Measurements from ENCODE around the gene NEFH.

The NEFH gene

GRCh38 chr22:29476116-29476515, 3.9 kb upstream of the NEFH start:
- Histone ChIP-seq H3K9me3 (no peaks in the 10 kb centered on the region), H3K4me1 (ENCODE audit: control insufficient read depth in 1 of 2, insufficient read depth in 1 of 2, low read depth in 1 of 2, low read length in 1 of 2) (peaks cover 6 to 10% of the 10 kb centered on the region in 2 experiments), H3K36me3 (no peaks in the 10 kb centered on the region), H3K27me3 (peaks cover 73% of the 10 kb centered on the region), H3K4me3 (ENCODE audit: low read depth in 1 of 2, low read length in 1 of 2) (no peak overlapping the region), H3K27ac (no peak overlapping the region)
- TF ChIP-seq CTCF (IDR thresholded peaks at IDR 0.05): no peak

GRCh38 chr22:29477723-29478318, 2.2 kb upstream of the NEFH start:
- Histone ChIP-seq H3K9me3 (no peaks in the 10 kb centered on the region), H3K4me3 (ENCODE audit: low read depth in 1 of 2, low read length in 1 of 2) (no peak overlapping the region), H3K36me3 (no peaks in the 10 kb centered on the region), H3K4me1 (ENCODE audit: control insufficient read depth in 1 of 2, insufficient read depth in 1 of 2, low read depth in 1 of 2, low read length in 1 of 2) (peaks cover 7 to 10% of the 10 kb centered on the region in 2 experiments), H3K27me3 (peaks cover 77% of the 10 kb centered on the region), H3K27ac (no peak overlapping the region)
- no peak for TF ChIP-seq CTCF (IDR thresholded peaks at IDR 0.05)

- no peak overlapping the region for H3K4me3 ChIP-seq (ENCODE audit: low read depth in 1 of 2, low read length in 1 of 2)
- peaks cover 7 to 10% of the 10 kb centered on the region in 2 experiments for H3K4me1 ChIP-seq (ENCODE audit: control insufficient read depth in 1 of 2, insufficient read depth in 1 of 2, low read depth in 1 of 2, low read length in 1 of 2)
- no peaks in the 10 kb centered on the region for H3K9me3 ChIP-seq
- H3K27ac ChIP-seq: no peak overlapping the region
- H3K36me3 ChIP-seq: no peaks in the 10 kb centered on the region
- TF ChIP-seq CTCF (IDR thresholded peaks at IDR 0.05): no peak
- H3K27me3 ChIP-seq: peaks cover 75% of the 10 kb centered on the region
These were observed 1.4 kb upstream of the NEFH start for GRCh38 chr22:29478326-29479276.

- Histone ChIP-seq H3K4me3 (ENCODE audit: low read depth in 1 of 2, low read length in 1 of 2) (no peak overlapping the region), H3K9me3 (no peaks in the 10 kb centered on the region), H3K36me3 (no peaks in the 10 kb centered on the region), H3K27ac (no peak overlapping the region), H3K27me3 (peaks cover 71% of the 10 kb centered on the region), H3K4me1 (ENCODE audit: control insufficient read depth in 1 of 2, insufficient read depth in 1 of 2, low read depth in 1 of 2, low read length in 1 of 2) (peaks cover 7 to 10% of the 10 kb centered on the region in 2 experiments)
- TF ChIP-seq CTCF (IDR thresholded peaks at IDR 0.05): no peak
These were observed 169 bp downstream of the NEFH start for GRCh38 chr22:29480262-29480511.

GRCh38 chr22:29480512-29481264, 670 bp downstream of the NEFH start:
- no peak overlapping the region for H3K27ac ChIP-seq
- H3K36me3 ChIP-seq: no peaks in the 10 kb centered on the region
- H3K9me3 ChIP-seq: no peaks in the 10 kb centered on the region
- peaks cover 7 to 10% of the 10 kb centered on the region in 2 experiments for H3K4me1 ChIP-seq (ENCODE audit: control insufficient read depth in 1 of 2, insufficient read depth in 1 of 2, low read depth in 1 of 2, low read length in 1 of 2)
- peaks cover 66% of the 10 kb centered on the region for H3K27me3 ChIP-seq
- H3K4me3 ChIP-seq (ENCODE audit: low read depth in 1 of 2, low read length in 1 of 2): peak overlapping the region in 1 of 2 experiments; percentile 35
- no peak for TF ChIP-seq CTCF (IDR thresholded peaks at IDR 0.05)

All from neutrophil (primary cell).